HEK293T (cell line): Measurements from ENCODE around the gene PTPN3.

Experiments used
- BHLHE40 ChIP-seq: fragments of 450-650 bp; IDR thresholded peaks from 2 replicates; pipeline ENCODE4 v1.6.1; 2016; ENCODE audit warnings: mild to moderate bottlenecking, moderate library complexity, borderline replicate concordance
- HDGF ChIP-seq: fragments of 450-650 bp; IDR thresholded peaks from 2 replicates; pipeline ENCODE4 v1.6.1; 2017; ENCODE audit warnings: antibody characterized with exemption, borderline replicate concordance
- LEF1 ChIP-seq: fragments of 450-650 bp; IDR thresholded peaks from 2 replicates; pipeline ENCODE4 v1.6.1; 2017; ENCODE audit warnings: mild to moderate bottlenecking, borderline replicate concordance
- PKNOX1 ChIP-seq: fragments of 450-650 bp; IDR thresholded peaks from 2 replicates; pipeline ENCODE4 v1.6.1; 2016
- SP1 ChIP-seq: fragments of 450-650 bp; IDR thresholded peaks from 2 replicates; pipeline ENCODE4 v1.6.1; 2017
- SUZ12 ChIP-seq: fragments of 450-650 bp; IDR thresholded peaks from 2 replicates; pipeline ENCODE4 v1.6.1; 2016; ENCODE audit warnings: mild to moderate bottlenecking
- TARDBP ChIP-seq: fragments of 450-650 bp; IDR thresholded peaks from 2 replicates; pipeline ENCODE4 v1.6.1; 2016
- ZNF384 ChIP-seq: fragments of 450-650 bp; IDR thresholded peaks from 2 replicates; pipeline ENCODE4 v1.6.1; 2016

- TF ChIP-seq LEF1 (no peak), TARDBP (no peak), ZNF384 (no peak), SUZ12 (no peak), BHLHE40 (no peak), SP1 (no peak), PKNOX1 (no peak), HDGF (no peak)
Measured at GRCh38 chr9:109487247-109487646, 10.9 kb downstream of the PTPN3 start.
